Coronary artery (tissue), 2 donors: ENCODE data around the gene CRADD.
A peak's percentile ranks its signal among the peaks of the same experiment; 100 is the strongest.

Experiments used
- DNase-seq: peaks from one replicate; pipeline ENCODE4 v3.0.0-alpha.2; 2017; ENCODE audit warnings: low spot score
- H3K27ac ChIP-seq, 2 donors: fragments of 200-600 bp; sonication (generic); one replicate each; pipeline ENCODE4 v1.5.1; 2016 to 2019
- H3K4me3 ChIP-seq: fragments of 200-600 bp; sonication (generic); 2 replicates; pipeline ENCODE4 v1.5.1; 2016; ENCODE audit warnings: mild to moderate bottlenecking, moderate library complexity
- CTCF ChIP-seq: fragments of 200-600 bp; sonication (generic); IDR thresholded peaks from one replicate; pipeline ENCODE4 v1.5.1; 2019; ENCODE audit warnings: antibody characterized with exemption

Gene CRADD

DNA sequence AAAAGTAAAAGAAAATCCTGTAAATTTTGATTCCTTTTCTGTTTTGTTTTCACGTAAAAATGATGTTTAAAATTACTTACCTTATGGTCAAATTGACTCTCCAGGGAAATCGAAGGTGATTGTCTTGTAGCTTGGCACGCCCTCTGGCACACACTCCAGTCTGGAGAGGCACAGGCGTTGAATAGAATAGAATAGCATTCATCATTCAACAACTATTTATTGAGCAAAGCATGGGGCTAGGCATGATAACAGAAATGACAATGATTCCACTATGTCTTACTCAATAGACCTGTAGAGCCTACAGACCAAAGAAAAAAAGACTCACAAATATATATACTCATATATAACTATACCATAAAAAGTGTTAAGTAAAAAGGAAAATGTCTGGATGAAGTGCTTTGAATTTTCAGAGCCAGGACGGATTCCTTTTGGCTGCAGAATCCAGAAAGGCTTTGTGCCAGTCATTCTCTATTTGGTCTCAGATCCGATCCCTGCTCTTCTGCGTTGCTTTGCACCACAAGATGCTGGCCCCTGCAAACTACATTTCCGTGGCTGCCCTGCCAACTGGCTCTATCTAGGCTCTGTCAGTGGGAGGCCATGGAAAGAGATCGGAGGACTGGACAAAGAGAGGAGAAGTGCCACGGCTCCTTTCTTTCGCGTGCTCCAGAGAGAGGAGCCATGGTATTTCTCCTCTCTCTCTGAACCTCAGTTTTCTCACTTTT, 231.8 kb downstream of the CRADD start:
- TF ChIP-seq CTCF: no peak
- H3K4me3 ChIP-seq: no peak overlapping the region
- no peak for DNase-seq
- H3K27ac ChIP-seq: no peak overlapping the region

DNA sequence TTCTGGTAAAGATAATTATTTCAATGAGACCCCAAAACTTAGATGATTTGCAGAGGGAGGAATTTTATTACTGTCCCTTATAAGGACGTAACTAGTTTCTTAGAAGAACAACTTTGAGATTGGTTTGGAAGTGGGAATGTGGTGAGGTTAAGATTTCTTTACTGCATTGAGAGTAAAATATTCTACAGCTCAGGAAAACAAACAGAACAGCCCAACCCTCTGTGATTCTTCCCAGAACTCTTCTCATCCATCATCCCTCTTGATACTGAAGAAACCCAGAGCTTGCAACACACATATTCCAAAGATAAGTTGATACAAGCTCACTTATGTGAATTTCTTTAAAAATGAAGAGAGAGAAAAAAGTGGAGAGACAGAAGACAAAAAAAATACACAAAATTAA, 234.2 kb downstream of the CRADD start:
- H3K27ac ChIP-seq: no peak overlapping the region
- no peak for DNase-seq
- TF ChIP-seq CTCF: no peak

DNA sequence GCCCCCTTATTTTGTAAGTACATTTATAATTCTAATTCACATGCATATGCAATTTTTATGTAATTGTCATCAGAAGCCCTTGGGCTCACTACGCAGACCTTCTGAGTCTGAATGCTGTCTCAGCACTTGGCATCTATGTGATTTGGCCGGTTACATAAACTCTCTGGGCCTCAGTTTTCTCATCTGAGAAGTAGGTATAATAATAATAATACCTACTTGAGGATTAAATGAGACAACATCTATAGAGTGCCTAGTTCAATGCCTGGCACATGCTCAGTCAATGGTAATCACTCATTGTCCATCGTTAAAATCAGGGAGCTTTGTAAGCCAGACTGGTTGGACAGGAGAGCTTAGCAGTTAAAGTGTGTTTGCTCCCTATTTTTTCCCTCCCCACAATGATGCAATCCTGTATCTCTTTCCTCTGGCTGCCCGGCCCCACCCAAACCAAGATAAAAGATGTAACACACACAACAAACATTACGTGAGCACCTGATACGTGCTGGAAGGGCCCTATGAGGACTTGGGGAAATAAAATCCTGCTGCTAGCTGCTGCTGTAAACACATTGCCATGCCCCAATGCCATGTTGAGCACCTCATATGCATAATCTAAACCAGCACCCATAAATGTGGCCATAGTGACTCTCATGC, 235.0 kb downstream of the CRADD start:
- no peak overlapping the region for H3K4me3 ChIP-seq
- H3K27ac ChIP-seq: no peak overlapping the region
- no peak for TF ChIP-seq CTCF
- no peak for DNase-seq

More for the DNA sequence above, 234.2 kb downstream of the CRADD start:
- H3K4me3 ChIP-seq: no peak overlapping the region

DNA sequence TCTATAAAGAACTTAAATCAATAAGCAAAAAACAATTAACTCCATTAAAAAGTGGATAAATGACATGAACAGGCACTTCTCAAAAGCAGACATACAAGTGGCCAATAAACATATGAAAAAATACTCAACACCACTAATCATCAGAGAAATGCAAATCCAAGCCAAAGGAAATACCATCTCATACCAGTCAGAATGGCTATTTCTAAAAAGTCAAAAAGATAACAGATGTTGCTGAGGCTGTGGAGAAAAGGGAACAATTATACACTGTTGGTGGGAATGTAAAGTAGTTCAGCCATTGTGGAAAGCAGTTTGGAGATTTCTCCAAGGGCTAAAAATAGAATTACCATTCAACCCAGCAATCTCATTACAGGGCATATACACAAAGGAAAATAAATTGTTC, 236.7 kb downstream of the CRADD start:
- H3K27ac ChIP-seq: peak overlapping the region; percentile 25 to 62
- TF ChIP-seq CTCF: no peak
- no peak for DNase-seq
- H3K4me3 ChIP-seq: no peak overlapping the region

- H3K27ac ChIP-seq: peak overlapping the region; percentile 25 to 62
- no peak overlapping the region for H3K4me3 ChIP-seq
- TF ChIP-seq CTCF: no peak
- DNase-seq: no peak
These were observed 237.1 kb downstream of the CRADD start for GRCh38 chr12:93914281-93914680.

DNA sequence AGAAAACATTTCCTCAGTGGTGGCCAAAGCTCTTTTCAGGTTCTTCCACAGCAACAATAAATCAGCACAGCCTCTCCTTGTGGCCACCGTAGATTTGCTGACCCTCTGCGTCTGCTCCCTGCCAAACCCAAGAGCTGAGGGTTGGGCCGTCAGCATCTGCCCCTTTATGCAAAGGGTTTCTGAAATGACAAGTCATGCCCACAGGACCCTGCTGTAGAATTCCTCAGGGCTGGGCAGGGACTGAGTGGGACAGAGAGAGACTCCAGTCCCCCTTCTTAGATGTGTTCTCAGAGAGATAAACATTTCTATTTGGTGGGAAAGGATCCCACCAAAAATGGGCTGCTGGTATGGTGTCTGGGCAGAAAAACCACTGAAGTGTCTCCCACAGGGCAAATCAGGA, 238.2 kb downstream of the CRADD start:
- H3K4me3 ChIP-seq: no peak overlapping the region
- no peak overlapping the region for H3K27ac ChIP-seq
- DNase-seq: no peak
- TF ChIP-seq CTCF: no peak

- peak overlapping the region in 1 of 2 donors; percentile 64 for H3K27ac ChIP-seq
- DNase-seq: no peak
- H3K4me3 ChIP-seq: no peak overlapping the region
- no peak for TF ChIP-seq CTCF
These were observed 239.2 kb downstream of the CRADD start for GRCh38 chr12:93916402-93916801.
